ENCODE results near the gene TMX4.

Gene TMX4

GRCh38 chr20:7996898-7997297 lies 22.7 kb downstream of the TMX4 start:
- no peak for TF ChIP-seq ZNF274 (IDR thresholded peaks at IDR 0.05; ENCODE audit: low read depth, low read length)
- no peak overlapping the region for H3K4me3 ChIP-seq (ENCODE audit: low read length)

GRCh38 chr20:7994809-7995208 lies 24.8 kb downstream of the TMX4 start:
- TF ChIP-seq ZNF274 (IDR thresholded peaks at IDR 0.05; ENCODE audit: low read depth, low read length), result no peak
- H3K4me3 ChIP-seq (ENCODE audit: low read length), result no peak overlapping the region

GRCh38 chr20:7993703-7994102 lies 25.9 kb downstream of the TMX4 start:
- H3K4me3 ChIP-seq (ENCODE audit: low read length), result no peak overlapping the region
- no peak for TF ChIP-seq ZNF274 (IDR thresholded peaks at IDR 0.05; ENCODE audit: low read depth, low read length)

- no peak for TF ChIP-seq ZNF274 (IDR thresholded peaks at IDR 0.05; ENCODE audit: low read depth, low read length)
- H3K4me3 ChIP-seq (ENCODE audit: low read length), result no peak overlapping the region
Measured at GRCh38 chr20:7993238-7993637, 26.3 kb downstream of the TMX4 start.

GRCh38 chr20:7990385-7990784 lies 29.2 kb downstream of the TMX4 start:
- no peak for TF ChIP-seq ZNF274 (IDR thresholded peaks at IDR 0.05; ENCODE audit: low read depth, low read length)
- no peak overlapping the region for H3K4me3 ChIP-seq (ENCODE audit: low read length)

GRCh38 chr20:7989379-7989778 lies 30.2 kb downstream of the TMX4 start:
- no peak overlapping the region for H3K4me3 ChIP-seq (ENCODE audit: low read length)
- TF ChIP-seq ZNF274 (IDR thresholded peaks at IDR 0.05; ENCODE audit: low read depth, low read length), result no peak

- TF ChIP-seq ZNF274 (IDR thresholded peaks at IDR 0.05; ENCODE audit: low read depth, low read length), result no peak
- H3K4me3 ChIP-seq (ENCODE audit: low read length), result no peak overlapping the region
Measured at GRCh38 chr20:7985916-7986315, 33.6 kb downstream of the TMX4 start.

- no peak for TF ChIP-seq ZNF274 (IDR thresholded peaks at IDR 0.05; ENCODE audit: low read depth, low read length)
Measured at GRCh38 chr20:7984192-7984591, 35.4 kb downstream of the TMX4 start.

GRCh38 chr20:7981374-7981773 lies 38.2 kb downstream of the TMX4 start:
- no peak overlapping the region for H3K4me3 ChIP-seq (ENCODE audit: low read length)
- no peak for TF ChIP-seq ZNF274 (IDR thresholded peaks at IDR 0.05; ENCODE audit: low read depth, low read length)

More at GRCh38 chr20:7984192-7984591, 35.4 kb downstream of the TMX4 start:
- H3K4me3 ChIP-seq (ENCODE audit: low read length), result no peak overlapping the region

GRCh38 chr20:7980332-7981046 lies 39.1 kb downstream of the TMX4 start:
- TF ChIP-seq ZNF274 (IDR thresholded peaks at IDR 0.05; ENCODE audit: low read depth, low read length), result no peak
- H3K4me3 ChIP-seq (ENCODE audit: low read length), result no peak overlapping the region

GRCh38 chr20:7977709-7978108 lies 41.9 kb downstream of the TMX4 start:
- no peak overlapping the region for H3K4me3 ChIP-seq (ENCODE audit: low read length)
- no peak for TF ChIP-seq ZNF274 (IDR thresholded peaks at IDR 0.05; ENCODE audit: low read depth, low read length)

GRCh38 chr20:7975851-7976414 lies 43.6 kb downstream of the TMX4 start:
- no peak overlapping the region for H3K4me3 ChIP-seq (ENCODE audit: low read length)
- no peak for TF ChIP-seq ZNF274 (IDR thresholded peaks at IDR 0.05; ENCODE audit: low read depth, low read length)

GRCh38 chr20:7974785-7975435 lies 44.7 kb downstream of the TMX4 start:
- TF ChIP-seq ZNF274 (IDR thresholded peaks at IDR 0.05; ENCODE audit: low read depth, low read length), result no peak
- no peak overlapping the region for H3K4me3 ChIP-seq (ENCODE audit: low read length)

- no peak for TF ChIP-seq ZNF274 (IDR thresholded peaks at IDR 0.05; ENCODE audit: low read depth, low read length)
- no peak overlapping the region for H3K4me3 ChIP-seq (ENCODE audit: low read length)
Measured at GRCh38 chr20:7971536-7972280, 47.9 kb downstream of the TMX4 start.

Measured in GM08714 (cell line).